ENCODE results near the gene KIFBP. TPM values are rescaled to one million over a fixed set of nuclear protein-coding genes. Genes with fewer than 3 reads are reported as not detected.
"Not testable (repeated sequence)": the region's sequence is repeated elsewhere in the genome, so short reads cannot be mapped to it uniquely, and the experiment has no call there.

The KIFBP gene
- total RNA-seq, 2 donors from 2014 or later, result 8.2 to 13.1 TPM

- ATAC-seq (replicated peaks); H3K27me3 Mint-ChIP-seq; H3K9me3 Mint-ChIP-seq; H3K4me3 Mint-ChIP-seq; H3K4me1 Mint-ChIP-seq: not testable (repeated sequence)
- peaks cover 100% of the 10 kb centered on the region for H3K36me3 Mint-ChIP-seq (ENCODE audit: low read depth)
- H3K27ac Mint-ChIP-seq, result peak overlapping the region; percentile 16
Measured at GRCh38 chr10:68979738-68980137, 8.9 kb upstream of the KIFBP start.

- peaks cover 99% of the 10 kb centered on the region for H3K36me3 Mint-ChIP-seq (ENCODE audit: low read depth)
Measured at GRCh38 chr10:68981074-68981473, 7.5 kb upstream of the KIFBP start.

GRCh38 chr10:68982389-68982788, 6.2 kb upstream of the KIFBP start:
- ATAC-seq (replicated peaks), result no peak
- Mint-ChIP-seq H3K9me3 (no peaks in the 10 kb centered on the region), H3K36me3 (ENCODE audit: low read depth) (peaks cover 95% of the 10 kb centered on the region), H3K4me3 (no peak overlapping the region), H3K27me3 (no peaks in the 10 kb centered on the region), H3K4me1 (no peaks in the 10 kb centered on the region), H3K27ac (no peak overlapping the region)

More at GRCh38 chr10:68981074-68981473, 7.5 kb upstream of the KIFBP start:
- no peaks in the 10 kb centered on the region for H3K4me1 Mint-ChIP-seq
- no peak for ATAC-seq (replicated peaks)
- no peak overlapping the region for H3K4me3 Mint-ChIP-seq
- no peaks in the 10 kb centered on the region for H3K9me3 Mint-ChIP-seq
- H3K27me3 Mint-ChIP-seq, result no peaks in the 10 kb centered on the region
- H3K27ac Mint-ChIP-seq, result no peak overlapping the region

GRCh38 chr10:68987611-68988010, 992 bp upstream of the KIFBP start:
- peaks cover 22% of the 10 kb centered on the region for H3K4me1 Mint-ChIP-seq
- H3K27ac Mint-ChIP-seq, result no peak overlapping the region

GRCh38 chr10:68989317-68989990, 851 bp downstream of the KIFBP start:
- H3K27ac Mint-ChIP-seq, result peak overlapping the region; percentile 91
- ATAC-seq (replicated peaks), result no peak
- H3K4me3 Mint-ChIP-seq, result peak overlapping the region; percentile 92
- H3K4me1 Mint-ChIP-seq, result peaks cover 30% of the 10 kb centered on the region
- H3K27me3 Mint-ChIP-seq, result no peaks in the 10 kb centered on the region
- H3K9me3 Mint-ChIP-seq, result no peaks in the 10 kb centered on the region
- H3K36me3 Mint-ChIP-seq (ENCODE audit: low read depth), result peaks cover 52% of the 10 kb centered on the region

More at GRCh38 chr10:68987611-68988010, 992 bp upstream of the KIFBP start:
- Mint-ChIP-seq H3K4me3 (peak overlapping the region; percentile 92), H3K9me3 (no peaks in the 10 kb centered on the region), H3K27me3 (no peaks in the 10 kb centered on the region), H3K36me3 (ENCODE audit: low read depth) (peaks cover 71% of the 10 kb centered on the region)
- no peak for ATAC-seq (replicated peaks)

GRCh38 chr10:68992636-68993440, 4.2 kb downstream of the KIFBP start:
- no peaks in the 10 kb centered on the region for H3K27me3 Mint-ChIP-seq
- no peak for ATAC-seq (replicated peaks)
- H3K4me1 Mint-ChIP-seq, result peaks cover 39% of the 10 kb centered on the region
- peak overlapping the region; percentile 36 for H3K27ac Mint-ChIP-seq
- H3K36me3 Mint-ChIP-seq (ENCODE audit: low read depth), result peaks cover 30% of the 10 kb centered on the region
- peak overlapping the region; percentile 41 for H3K4me3 Mint-ChIP-seq
- no peaks in the 10 kb centered on the region for H3K9me3 Mint-ChIP-seq

- H3K27ac Mint-ChIP-seq, result peak overlapping the region; percentile 95
- H3K4me3 Mint-ChIP-seq, result peak overlapping the region; percentile 76
- no peaks in the 10 kb centered on the region for H3K9me3 Mint-ChIP-seq
- no peaks in the 10 kb centered on the region for H3K27me3 Mint-ChIP-seq
- H3K36me3 Mint-ChIP-seq (ENCODE audit: low read depth), result peaks cover 29% of the 10 kb centered on the region
- peaks cover 25% of the 10 kb centered on the region for H3K4me1 Mint-ChIP-seq
- peak; percentile 25 for ATAC-seq (replicated peaks)
Measured at GRCh38 chr10:68997211-68997610, 8.6 kb downstream of the KIFBP start.

GRCh38 chr10:69004821-69005220, 16.2 kb downstream of the KIFBP start:
- H3K36me3 Mint-ChIP-seq (ENCODE audit: low read depth), result peaks cover 48% of the 10 kb centered on the region

GRCh38 chr10:69005704-69006485, 17.3 kb downstream of the KIFBP start:
- Mint-ChIP-seq H3K9me3 (no peaks in the 10 kb centered on the region), H3K27me3 (no peaks in the 10 kb centered on the region), H3K4me3 (no peak overlapping the region), H3K4me1 (no peaks in the 10 kb centered on the region), H3K36me3 (ENCODE audit: low read depth) (peaks cover 44% of the 10 kb centered on the region), H3K27ac (no peak overlapping the region)
- no peak for ATAC-seq (replicated peaks)

More at GRCh38 chr10:69004821-69005220, 16.2 kb downstream of the KIFBP start:
- H3K4me1 Mint-ChIP-seq, result peaks cover 4% of the 10 kb centered on the region
- no peak overlapping the region for H3K4me3 Mint-ChIP-seq
- no peaks in the 10 kb centered on the region for H3K27me3 Mint-ChIP-seq
- no peaks in the 10 kb centered on the region for H3K9me3 Mint-ChIP-seq
- ATAC-seq (replicated peaks), result peak; percentile 66
- H3K27ac Mint-ChIP-seq, result no peak overlapping the region

- H3K27me3 Mint-ChIP-seq, result no peaks in the 10 kb centered on the region
- peak; percentile 44 for ATAC-seq (replicated peaks)
- no peak overlapping the region for H3K4me3 Mint-ChIP-seq
- H3K9me3 Mint-ChIP-seq, result no peaks in the 10 kb centered on the region
- no peaks in the 10 kb centered on the region for H3K4me1 Mint-ChIP-seq
- H3K36me3 Mint-ChIP-seq (ENCODE audit: low read depth), result peaks cover 52% of the 10 kb centered on the region
- H3K27ac Mint-ChIP-seq, result no peak overlapping the region
Measured at GRCh38 chr10:69007260-69007659, 18.7 kb downstream of the KIFBP start.

- Mint-ChIP-seq H3K4me3 (no peak overlapping the region), H3K9me3 (no peaks in the 10 kb centered on the region), H3K27ac (no peak overlapping the region), H3K27me3 (no peaks in the 10 kb centered on the region), H3K4me1 (peaks cover 14% of the 10 kb centered on the region), H3K36me3 (ENCODE audit: low read depth) (peaks cover 65% of the 10 kb centered on the region)
- ATAC-seq (replicated peaks), result no peak
Measured at GRCh38 chr10:69009360-69009759, 20.8 kb downstream of the KIFBP start.

GRCh38 chr10:69010151-69010640, 21.6 kb downstream of the KIFBP start:
- Mint-ChIP-seq H3K4me3 (no peak overlapping the region), H3K9me3 (no peaks in the 10 kb centered on the region), H3K36me3 (ENCODE audit: low read depth) (peaks cover 74% of the 10 kb centered on the region), H3K4me1 (peaks cover 15% of the 10 kb centered on the region), H3K27me3 (no peaks in the 10 kb centered on the region), H3K27ac (no peak overlapping the region)
- no peak for ATAC-seq (replicated peaks)

- ATAC-seq (replicated peaks), result peak; percentile 89
- Mint-ChIP-seq H3K4me1 (peaks cover 15% of the 10 kb centered on the region), H3K27ac (peak overlapping the region; percentile 91), H3K4me3 (peak overlapping the region; percentile 48), H3K36me3 (ENCODE audit: low read depth) (peaks cover 81% of the 10 kb centered on the region)
- not testable (repeated sequence) for H3K9me3 Mint-ChIP-seq, H3K27me3 Mint-ChIP-seq
Measured at GRCh38 chr10:69012778-69013177, 24.2 kb downstream of the KIFBP start.

GRCh38 chr10:69014171-69014570, 25.6 kb downstream of the KIFBP start:
- no peak overlapping the region for H3K4me3 Mint-ChIP-seq
- H3K27me3 Mint-ChIP-seq, result no peaks in the 10 kb centered on the region
- ATAC-seq (replicated peaks), result peak; percentile 25
- no peaks in the 10 kb centered on the region for H3K9me3 Mint-ChIP-seq
- H3K27ac Mint-ChIP-seq, result peak overlapping the region; percentile 91
- peaks cover 15% of the 10 kb centered on the region for H3K4me1 Mint-ChIP-seq
- peaks cover 80% of the 10 kb centered on the region for H3K36me3 Mint-ChIP-seq (ENCODE audit: low read depth)
